HG03097 (cell line): ENCODE results near the gene MOB1A.

Experiments used
- ATAC-seq: cut with Tn5 transposase; IDR thresholded peaks from one replicate; pipeline ENCODE4 v1.9.1; 2021; ENCODE audit not compliant: unreplicated experiment, low FRiP score

Gene MOB1A

DNA sequence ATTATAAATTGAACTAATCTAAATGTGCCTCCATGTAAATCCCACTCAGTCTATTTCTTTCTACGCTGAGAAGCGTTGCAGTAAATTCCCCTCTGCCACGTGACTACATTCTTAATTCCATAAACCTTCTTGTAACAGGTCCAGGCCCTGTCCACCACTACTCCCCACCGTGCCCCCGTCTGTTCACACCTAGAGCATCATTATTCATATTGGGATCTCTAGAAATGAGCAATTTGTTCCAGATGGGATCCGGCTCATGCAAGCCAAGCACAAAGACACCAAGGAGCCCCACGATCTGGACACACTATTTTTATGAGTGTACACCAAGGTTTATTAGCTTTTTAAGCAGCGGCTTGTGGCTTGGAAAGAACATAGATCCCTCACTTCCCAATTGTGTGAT, 69.1 kb downstream of the MOB1A start:
- ATAC-seq, result no peak

DNA sequence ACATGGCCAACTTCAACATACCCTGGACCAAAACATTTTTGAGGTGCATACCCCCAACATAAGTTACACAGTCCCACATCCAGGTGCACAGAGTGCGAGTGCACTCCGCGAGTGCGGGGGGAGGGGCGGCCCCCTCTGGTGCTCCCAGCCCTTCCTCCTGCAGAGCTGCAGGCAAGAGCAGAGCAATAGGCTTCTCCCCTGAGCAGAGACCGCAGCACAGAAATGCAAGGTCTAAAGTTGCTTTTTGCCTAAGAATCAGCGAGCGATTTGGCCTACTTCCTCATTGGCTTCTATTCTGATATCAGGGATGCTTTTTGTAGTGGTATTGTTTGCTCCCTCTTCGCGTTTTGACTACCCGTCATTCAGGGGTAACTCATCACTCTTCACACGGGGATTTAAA, 71.6 kb downstream of the MOB1A start:
- ATAC-seq, result no peak

DNA sequence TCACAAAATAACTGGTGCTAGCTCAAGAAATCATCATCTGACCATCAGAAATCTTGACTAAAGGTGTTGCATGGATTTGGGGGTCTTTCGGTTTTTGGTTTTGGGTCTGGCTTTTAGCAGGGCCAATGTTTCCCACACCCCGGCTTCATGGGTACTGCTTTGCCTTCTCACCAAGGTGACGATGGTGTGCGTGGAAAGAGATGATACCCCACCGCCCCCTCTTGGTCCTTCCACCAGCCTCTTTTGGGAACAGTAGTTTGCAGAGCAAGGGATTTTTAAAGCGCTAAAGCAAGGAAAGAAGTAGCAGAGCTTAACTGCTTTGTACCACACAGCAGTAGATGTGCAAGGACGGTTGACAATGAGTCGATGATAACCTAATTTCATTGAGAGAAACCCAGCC, 73.3 kb downstream of the MOB1A start:
- no peak for ATAC-seq

DNA sequence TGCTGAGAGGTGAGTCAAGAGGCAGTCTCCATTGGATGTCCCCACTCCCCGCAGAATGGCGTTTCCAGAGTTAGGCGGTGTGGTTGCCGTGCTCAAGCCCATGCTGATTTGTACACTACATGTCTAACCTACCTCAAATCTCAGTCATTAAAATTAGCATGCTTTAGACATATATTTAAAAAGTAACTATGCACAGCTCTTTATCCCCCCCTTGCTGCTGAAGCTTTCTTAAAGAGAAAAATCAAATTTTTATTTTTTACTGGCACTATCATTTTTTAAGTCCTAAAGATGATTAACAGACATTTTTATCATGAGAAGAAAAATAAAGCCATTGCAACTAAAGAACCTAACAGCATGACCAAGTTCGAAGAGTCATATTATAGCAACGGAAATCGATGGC, 73.8 kb downstream of the MOB1A start:
- ATAC-seq, result no peak

DNA sequence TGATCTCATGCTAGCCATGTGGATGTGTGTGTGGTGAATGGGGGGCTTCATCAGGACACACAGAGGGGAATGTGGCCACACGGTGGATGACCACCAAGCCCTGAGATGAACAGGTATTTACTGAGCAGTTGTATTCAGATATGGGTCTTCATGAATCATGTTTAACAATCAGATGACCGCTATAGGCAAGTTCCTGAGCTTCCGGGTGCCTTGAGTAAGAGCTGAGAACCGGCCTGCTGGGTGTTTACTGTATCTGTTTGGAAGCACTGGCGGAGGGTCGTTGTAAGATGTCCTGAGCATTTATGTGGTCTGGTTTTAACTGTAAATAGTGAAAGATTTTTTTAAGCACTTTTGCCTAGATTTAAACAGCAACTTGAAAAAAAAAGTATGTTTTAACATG, 74.9 kb downstream of the MOB1A start:
- no peak for ATAC-seq
